SU-DHL-6 (cell line): ENCODE measurements around the gene RIN3.

ENCODE experiments used
- CTCF ChIP-seq: fragments of 200-600 bp; sonication (generic); IDR thresholded peaks from one replicate; pipeline ENCODE4 v1.5.1; 2017; ENCODE audit warnings: antibody characterized with exemption, mild to moderate bottlenecking, low read length, moderate library complexity; ENCODE audit not compliant: insufficient read depth, poor library complexity, severe bottlenecking
- EZH2phosphoT487 ChIP-seq: fragments of 200-600 bp; sonication (generic), shearing (Covaris generic); conservative IDR thresholded peaks from 2 replicates; pipeline ENCODE4 v1.6.1; 2018; ENCODE audit warnings: mild to moderate bottlenecking, antibody characterized with exemption, low read length, moderate library complexity, mixed read lengths

GRCh38 chr14:92516966-92517506, 3.5 kb downstream of the RIN3 start:
- TF ChIP-seq CTCF (no peak), EZH2phosphoT487 (no peak)
